K562 (cell line): ENCODE results near the gene DNASE1L3. TPM values are rescaled to one million over a fixed set of nuclear protein-coding genes. Genes with fewer than 3 reads are reported as not detected.

Experiments used
- BHLHE40 ChIP-seq: IDR thresholded peaks from 2 replicates; pipeline ENCODE4 v1.6.1; 2011; ENCODE audit warnings: low read length, improper control_type of control experiment
- E2F6 ChIP-seq, 2 experiments: IDR thresholded peaks; 2 replicates each; pipeline ENCODE4 v1.6.1; 2011; ENCODE audit warnings: borderline replicate concordance in 1 of 2, control low read depth in 1 of 2, low read depth in 1 of 2, low read length in 1 of 2, mild to moderate bottlenecking in 1 of 2, mixed read lengths in 1 of 2, moderate library complexity in 1 of 2; ENCODE audit not compliant: insufficient read depth in 1 of 2, insufficient read length in 1 of 2, poor library complexity in 1 of 2, severe bottlenecking in 1 of 2; ENCODE audit errors: extremely low read depth in 1 of 2
- FUS ChIP-seq: fragments of 200-400 bp; formaldehyde crosslinking; optimal IDR thresholded peaks from 2 replicates; pipeline ENCODE3; 2017; ENCODE audit warnings: low read depth, low read length
- L3MBTL2 ChIP-seq: fragments of 450-650 bp; IDR thresholded peaks from 2 replicates; pipeline ENCODE4 v1.6.1; 2016; ENCODE audit warnings: mild to moderate bottlenecking, moderate library complexity
- MLLT1 ChIP-seq, 2 experiments: fragments of 450-650 bp; IDR thresholded peaks; 2 replicates each; pipeline ENCODE4 v1.6.1; 2016
- NKRF ChIP-seq: fragments of 450-650 bp; IDR thresholded peaks from 2 replicates; pipeline ENCODE4 v1.6.1; 2016; ENCODE audit warnings: borderline replicate concordance
- NRF1 ChIP-seq, 2 experiments: fragments of 450-650 bp; IDR thresholded peaks in 1 of 2; conservative IDR thresholded peaks in 1 of 2; 2 replicates each; pipeline ENCODE4 v1.6.1; 2014; ENCODE audit warnings: mild to moderate bottlenecking in 2 of 2
- PCBP1 ChIP-seq: fragments of 200-400 bp; formaldehyde crosslinking; IDR thresholded peaks from 2 replicates; pipeline ENCODE4 v1.6.1; 2018; ENCODE audit warnings: mild to moderate bottlenecking, low read depth, low read length; ENCODE audit not compliant: poor library complexity, severe bottlenecking
- POU5F1 ChIP-seq: fragments of 150-350 bp; IDR thresholded peaks from 2 replicates; pipeline ENCODE4 v1.6.1; 2014; ENCODE audit warnings: borderline replicate concordance, low read length, low read depth, mild to moderate bottlenecking; ENCODE audit not compliant: partially characterized antibody
- RBBP5 ChIP-seq: fragments of 200-600 bp; sonication (generic); IDR thresholded peaks from 2 replicates; pipeline ENCODE4 v1.6.1; 2012; ENCODE audit warnings: borderline replicate concordance, mild to moderate bottlenecking, low read length, control low read depth, inconsistent platforms; ENCODE audit not compliant: insufficient read depth, poor library complexity, severe bottlenecking
- RBFOX2 ChIP-seq: fragments of 200-400 bp; formaldehyde crosslinking; IDR thresholded peaks from 2 replicates; pipeline ENCODE4 v1.6.1; 2017; ENCODE audit warnings: low read depth, mild to moderate bottlenecking, low read length, moderate library complexity
- SAFB ChIP-seq: fragments of 200-400 bp; formaldehyde crosslinking; IDR thresholded peaks from 2 replicates; pipeline ENCODE4 v1.6.1; 2017; ENCODE audit warnings: low read depth, low read length, borderline replicate concordance
- USF1 ChIP-seq: sonication (generic); formaldehyde crosslinking; IDR thresholded peaks from 2 replicates; pipeline ENCODE4 v1.9.0; 2022; ENCODE audit warnings: mild to moderate bottlenecking, missing genetic modification reagents
- VEZF1 ChIP-seq: fragments of 200-800 bp; sonication (Bioruptor generic); IDR thresholded peaks from 2 replicates; pipeline ENCODE4 v1.6.1; 2017; ENCODE audit warnings: missing genetic modification characterization, missing compliant biosample characterization
- polyA plus RNA-seq, 8 experiments: library from polyadenylated mRNA; depleted of rRNA in 4 of 8; stranded (reverse) in 5 of 8; unstranded in 3 of 8; fragments of >200 nt; fragmentation: Nextera tagmentation in 2 of 8; fragmentation: Illumina TruSeq in 1 of 8; extraction: Ambion mirVana in 2 of 8; extraction: Trizol in 1 of 8; gene quantifications; 2 replicates each; pipeline versions ENCODE4 v1.2.1 to v1.2.3, GENCODE V29; 2011 to 2014; ENCODE audit warnings: inconsistent platforms in 1 of 8, missing spikeins in 1 of 8
- total RNA-seq, 7 experiments: library from RNA; depleted of rRNA in 6 of 7; stranded (reverse); fragments of >200 nt in 6 of 7; fragmentation: Illumina TruSeq in 2 of 7; extraction: Trizol in 2 of 7; gene quantifications; 2 replicates each; pipeline versions ENCODE4 v1.2.1 to v1.2.3, GENCODE V29; 2011 to 2021; ENCODE audit warnings: low replicate concordance in 1 of 7

DNASE1L3 gene
- total and polyA plus RNA-seq, 9 of the 15 experiments (the other 6 are each of a cell fraction or from before 2014, with no cell fraction given), result 0.06 TPM; not detected in 8

GRCh38 chr3:58237941-58238681, 27.3 kb upstream of the DNASE1L3 start (continued):
- TF ChIP-seq E2F6 (IDR thresholded peaks at IDR 0.05; ENCODE audit: borderline replicate concordance in 1 of 2, extremely low read depth in 1 of 2, insufficient read depth in 1 of 2, insufficient read length in 1 of 2, low read depth in 1 of 2, low read length in 1 of 2, poor library complexity in 1 of 2, severe bottlenecking in 1 of 2), result peak in 1 of 2 experiments; percentile 42
- TF ChIP-seq VEZF1 (CRISPR knock-in tag), result 0 out of 2 replicates have a peak, but pooled peaks have one; percentile 12
- TF ChIP-seq L3MBTL2, result peak; percentile 41
- TF ChIP-seq BHLHE40, result peak; percentile 83
- TF ChIP-seq MLLT1 (IDR thresholded peaks at IDR 0.05), result peak in 1 of 2 experiments; percentile 85; a peak in 2 of 4 replicates
- TF ChIP-seq USF1 (CRISPR knock-in tag), result peak; percentile 35; the same call in 1 of the 2 replicates
- 0 out of 2 replicates have a peak, but pooled peaks have one; percentile 16 for TF ChIP-seq NKRF
- peak; percentile 9 for TF ChIP-seq FUS
- TF ChIP-seq SAFB, result peak; percentile 62; the same call in 1 of the 2 replicates
- TF ChIP-seq RBBP5, result peak; percentile 45
- TF ChIP-seq PCBP1, result peak; percentile 74
- TF ChIP-seq NRF1 (conservative IDR thresholded peaks at IDR 0.05 in 1 of 2, IDR thresholded peaks at IDR 0.05 in 1 of 2), result peak in 1 of 2 experiments; percentile 45; a peak in 1 of 4 replicates
- TF ChIP-seq RBFOX2, result peak; percentile 37; the same call in 1 of the 2 replicates
- no peak for TF ChIP-seq POU5F1
